HL-60 (cell line): Measurements from ENCODE around the gene ADNP.

Experiments used
- DNase-seq, 2 experiments: peaks; one replicate each; pipeline ENCODE4 v3.0.0-alpha.2; 2010 to 2020; ENCODE audit warnings: low read depth in 1 of 2, low spot score in 1 of 2
- H3K27ac ChIP-seq: fragments of 250-450 bp; sonication (Bioruptor Pico); replicated peaks from 2 replicates; pipeline ENCODE4 v1.5.1; 2020; ENCODE audit warnings: mild to moderate bottlenecking, moderate library complexity
- H3K27me3 ChIP-seq: fragments of 250-450 bp; sonication (Bioruptor Pico); 2 replicates; pipeline ENCODE4 v1.5.1; 2021; ENCODE audit warnings: mild to moderate bottlenecking, moderate library complexity; ENCODE audit not compliant: insufficient read depth, poor library complexity, severe bottlenecking
- H3K4me3 ChIP-seq: replicated peaks from 2 replicates; pipeline ENCODE4 v1.5.1; 2011; ENCODE audit warnings: mild to moderate bottlenecking, control low read depth, low read length; ENCODE audit not compliant: insufficient read depth
- CTCF ChIP-seq: IDR thresholded peaks from one replicate; pipeline ENCODE4 v1.5.1; 2011; ENCODE audit warnings: low read length, control low read depth, inconsistent platforms; ENCODE audit not compliant: insufficient read depth
- GABPA ChIP-seq: IDR thresholded peaks from 2 replicates; pipeline ENCODE4 v1.6.1; 2012; ENCODE audit warnings: low read depth
- POLR2AphosphoS5 ChIP-seq: IDR thresholded peaks from 2 replicates; pipeline ENCODE4 v1.6.1; 2012; ENCODE audit warnings: low read depth
- SPI1 ChIP-seq: IDR thresholded peaks from 2 replicates; pipeline ENCODE4 v1.6.1; 2012; ENCODE audit warnings: low read depth, mild to moderate bottlenecking, borderline replicate concordance
- TF ChIP-seq, protein P1 (sequence below): IDR thresholded peaks from 2 replicates; pipeline ENCODE4 v1.6.1; 2012; ENCODE audit warnings: low read depth; ENCODE audit not compliant: insufficient replicate concordance

ADNP gene

DNA sequence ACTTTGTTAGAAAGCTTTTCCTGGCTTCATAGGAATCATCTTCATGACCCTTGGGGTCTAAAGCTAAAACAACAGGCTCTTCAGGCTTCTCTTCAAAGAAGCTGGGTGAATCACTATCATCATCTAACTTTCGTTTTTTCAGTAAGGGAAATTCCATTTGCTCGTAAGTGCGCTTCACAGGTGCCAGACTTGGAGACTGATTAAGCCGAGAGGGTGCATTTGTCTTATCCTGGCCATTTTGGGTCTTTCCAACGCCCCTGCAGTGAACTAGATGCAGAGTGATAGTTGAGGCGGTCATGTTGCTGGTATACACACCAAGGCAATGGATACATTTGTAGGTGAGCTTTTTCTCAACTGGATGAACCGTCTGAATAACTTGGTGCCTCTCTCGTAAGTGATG is 38.8 kb downstream of the ADNP start:
- no peak for DNase-seq
- H3K27ac ChIP-seq = no peak overlapping the region
- TF ChIP-seq CTCF (no peak), POLR2AphosphoS5 (no peak), SPI1 (no peak), GABPA (no peak)
- TF ChIP-seq, protein P1, sequence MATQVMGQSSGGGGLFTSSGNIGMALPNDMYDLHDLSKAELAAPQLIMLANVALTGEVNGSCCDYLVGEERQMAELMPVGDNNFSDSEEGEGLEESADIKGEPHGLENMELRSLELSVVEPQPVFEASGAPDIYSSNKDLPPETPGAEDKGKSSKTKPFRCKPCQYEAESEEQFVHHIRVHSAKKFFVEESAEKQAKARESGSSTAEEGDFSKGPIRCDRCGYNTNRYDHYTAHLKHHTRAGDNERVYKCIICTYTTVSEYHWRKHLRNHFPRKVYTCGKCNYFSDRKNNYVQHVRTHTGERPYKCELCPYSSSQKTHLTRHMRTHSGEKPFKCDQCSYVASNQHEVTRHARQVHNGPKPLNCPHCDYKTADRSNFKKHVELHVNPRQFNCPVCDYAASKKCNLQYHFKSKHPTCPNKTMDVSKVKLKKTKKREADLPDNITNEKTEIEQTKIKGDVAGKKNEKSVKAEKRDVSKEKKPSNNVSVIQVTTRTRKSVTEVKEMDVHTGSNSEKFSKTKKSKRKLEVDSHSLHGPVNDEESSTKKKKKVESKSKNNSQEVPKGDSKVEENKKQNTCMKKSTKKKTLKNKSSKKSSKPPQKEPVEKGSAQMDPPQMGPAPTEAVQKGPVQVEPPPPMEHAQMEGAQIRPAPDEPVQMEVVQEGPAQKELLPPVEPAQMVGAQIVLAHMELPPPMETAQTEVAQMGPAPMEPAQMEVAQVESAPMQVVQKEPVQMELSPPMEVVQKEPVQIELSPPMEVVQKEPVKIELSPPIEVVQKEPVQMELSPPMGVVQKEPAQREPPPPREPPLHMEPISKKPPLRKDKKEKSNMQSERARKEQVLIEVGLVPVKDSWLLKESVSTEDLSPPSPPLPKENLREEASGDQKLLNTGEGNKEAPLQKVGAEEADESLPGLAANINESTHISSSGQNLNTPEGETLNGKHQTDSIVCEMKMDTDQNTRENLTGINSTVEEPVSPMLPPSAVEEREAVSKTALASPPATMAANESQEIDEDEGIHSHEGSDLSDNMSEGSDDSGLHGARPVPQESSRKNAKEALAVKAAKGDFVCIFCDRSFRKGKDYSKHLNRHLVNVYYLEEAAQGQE = no peak

GRCh38 chr20:50891138-50891537 is 40.1 kb downstream of the ADNP start:
- no peak overlapping the region for H3K27ac ChIP-seq
- TF ChIP-seq CTCF (no peak), SPI1 (no peak), POLR2AphosphoS5 (no peak), GABPA (no peak)
- TF ChIP-seq, protein P1 = no peak
- no peak overlapping the region for H3K4me3 ChIP-seq
- no peaks in the 10 kb centered on the region for H3K27me3 ChIP-seq
- no peak for DNase-seq

More for the DNA sequence above, 38.8 kb downstream of the ADNP start:
- Histone ChIP-seq H3K27me3 (no peaks in the 10 kb centered on the region), H3K4me3 (no peak overlapping the region)

GRCh38 chr20:50887576-50887975 is 43.7 kb downstream of the ADNP start:
- DNase-seq = no peak
- TF ChIP-seq CTCF (no peak), POLR2AphosphoS5 (no peak), GABPA (no peak), SPI1 (no peak)
- TF ChIP-seq, protein P1 = no peak
- Histone ChIP-seq H3K27ac (no peak overlapping the region), H3K4me3 (no peak overlapping the region), H3K27me3 (no peaks in the 10 kb centered on the region)
